ENCODE results near the gene KAT7. TPM values are rescaled to one million over a fixed set of nuclear protein-coding genes. Genes with fewer than 3 reads are reported as not detected.

KAT7 gene
- total and polyA plus RNA-seq, 2 of the 8 experiments (the other 6 are each of a cell fraction or from before 2014, with no cell fraction given), result 90.9 to 139 TPM

DNA sequence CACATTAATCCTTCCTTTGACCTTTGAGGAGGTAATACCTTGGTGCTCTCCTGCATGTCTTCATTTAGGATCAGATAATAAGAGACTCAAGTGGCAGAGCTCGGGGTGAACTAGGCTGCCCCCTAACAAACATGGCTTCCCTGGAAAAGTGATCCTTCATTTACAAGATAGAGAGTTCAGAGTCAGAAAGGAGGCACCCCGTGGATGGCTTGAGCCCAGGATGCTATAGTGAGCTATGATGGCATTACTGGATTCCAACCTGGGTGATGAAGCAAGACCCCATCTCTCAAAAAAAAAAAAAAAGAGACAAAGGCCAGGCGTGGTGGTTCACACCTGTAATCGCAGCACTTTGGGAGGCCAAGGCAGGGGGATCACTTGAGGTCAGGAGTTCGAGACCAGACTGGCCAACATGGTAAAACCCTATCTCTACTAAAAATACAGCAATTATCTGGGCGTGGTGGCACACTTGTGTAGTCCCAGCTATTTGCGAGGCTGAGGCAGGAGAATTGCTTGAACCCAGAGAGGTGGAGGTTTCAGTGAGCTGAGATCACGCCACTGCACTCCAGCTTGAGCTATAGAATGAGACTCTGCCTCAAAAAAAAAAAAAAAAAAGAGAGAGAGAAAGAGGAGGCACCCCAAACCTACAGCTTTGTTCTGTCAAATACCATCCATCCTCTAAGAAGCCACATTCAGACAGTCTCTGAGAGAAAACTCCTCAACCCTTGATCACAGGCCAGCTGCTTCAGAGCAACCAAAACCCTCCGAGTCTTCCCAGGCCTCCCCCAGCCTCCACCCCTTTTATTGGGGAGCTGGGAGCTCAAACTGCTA lies 31.9 kb upstream of the KAT7 start (continued):
- TF ChIP-seq SP4 (IDR thresholded peaks at IDR 0.05; ENCODE audit: low read length), result no peak
- no peak for TF ChIP-seq CREB1 (IDR thresholded peaks at IDR 0.05)
- no peak for TF ChIP-seq RNF2 (IDR thresholded peaks at IDR 0.05; ENCODE audit: borderline replicate concordance, low read depth, low read length, missing control alignments, poor library complexity, severe bottlenecking)
- no peak for TF ChIP-seq HDAC2 (IDR thresholded peaks at IDR 0.05; ENCODE audit: borderline replicate concordance in 1 of 2, low read depth in 2 of 2, low read length in 2 of 2)

All from H1 (cell line).